Skeletal muscle satellite cell (primary cell): ENCODE measurements around the gene CD38. TPM values are rescaled to one million over a fixed set of nuclear protein-coding genes. Genes with fewer than 3 reads are reported as not detected.
"Not testable (repeated sequence)": the region's sequence is repeated elsewhere in the genome, so short reads cannot be mapped to it uniquely, and the experiment has no call there.

Experiments
- H3K27me3 ChIP-seq: 2 replicates; pipeline ENCODE4 v1.7.0; 2013; ENCODE audit warnings: low read length; ENCODE audit not compliant: control insufficient read depth, insufficient read depth
- H3K36me3 ChIP-seq: 2 replicates; pipeline ENCODE4 v1.7.0; 2013; ENCODE audit warnings: mild to moderate bottlenecking, control low read depth, low read length; ENCODE audit not compliant: insufficient read depth
- H3K4me1 ChIP-seq: 2 replicates; pipeline ENCODE4 v1.7.0; 2013; ENCODE audit warnings: low read length; ENCODE audit not compliant: control insufficient read depth, insufficient read depth
- H3K4me2 ChIP-seq: 2 replicates; pipeline ENCODE4 v1.7.0; 2013; ENCODE audit warnings: mild to moderate bottlenecking, low read length
- H3K4me3 ChIP-seq: 2 replicates; pipeline ENCODE4 v1.7.0; 2013; ENCODE audit warnings: low read length
- H3K9ac ChIP-seq: 2 replicates; pipeline ENCODE4 v1.7.0; 2013; ENCODE audit warnings: mild to moderate bottlenecking, low read depth, low read length, moderate library complexity
- H3K9me3 ChIP-seq: replicated peaks from 2 replicates; pipeline ENCODE4 v1.7.0; 2013; ENCODE audit warnings: mild to moderate bottlenecking, control low read depth, low read length
- total RNA-seq: library from RNA; depleted of rRNA; stranded (reverse); fragments of >200 nt; gene quantifications from 2 replicates; pipeline ENCODE4 v1.2.3, GENCODE V29; 2012; rRNA removed

Gene CD38
- under 0.01 TPM in 1 of 2 replicates, not detected in the other for total RNA-seq

GRCh38 chr4:15778289-15779241 lies at the start of gene CD38:
TSS of gene CD38 (plus strand) at chr4:15778328. CDS start at chr4:15778415, 87 bp downstream.
- H3K4me3 ChIP-seq = peak within 1 kb of the TSS; percentile 56
- H3K9me3 ChIP-seq = no peaks in the 10 kb centered on the region
- H3K36me3 ChIP-seq = no peaks in the 10 kb centered on the region
- peaks cover 78% of the 10 kb centered on the region for H3K27me3 ChIP-seq
- no peak within 1 kb of the TSS for H3K9ac ChIP-seq
- peak within 1 kb of the TSS; percentile 74 for H3K4me2 ChIP-seq
- H3K4me1 ChIP-seq = peaks cover 12% of the 10 kb centered on the region

- Histone ChIP-seq H3K27me3 (no peaks in the 10 kb centered on the region), H3K9me3 (no peaks in the 10 kb centered on the region), H3K4me3 (no peak overlapping the region), H3K36me3 (no peaks in the 10 kb centered on the region), H3K9ac (no peak overlapping the region), H3K4me1 (no peaks in the 10 kb centered on the region), H3K4me2 (no peak overlapping the region)
Observed at GRCh38 chr4:15729910-15730533, 48.1 kb upstream of the CD38 start.

GRCh38 chr4:15733061-15733460 lies 45.1 kb upstream of the CD38 start:
- not testable (repeated sequence) for H3K9me3 ChIP-seq, H3K4me2 ChIP-seq, H3K9ac ChIP-seq, H3K4me1 ChIP-seq, H3K36me3 ChIP-seq, H3K4me3 ChIP-seq
- peaks cover 12% of the 10 kb centered on the region for H3K27me3 ChIP-seq

- Histone ChIP-seq H3K9me3 (no peaks in the 10 kb centered on the region), H3K4me2 (no peak overlapping the region), H3K4me3 (no peak overlapping the region), H3K27me3 (peaks cover 12% of the 10 kb centered on the region), H3K36me3 (no peaks in the 10 kb centered on the region), H3K4me1 (no peaks in the 10 kb centered on the region), H3K9ac (no peak overlapping the region)
Observed at GRCh38 chr4:15735536-15735935, 42.6 kb upstream of the CD38 start.

- no peaks in the 10 kb centered on the region for H3K36me3 ChIP-seq
Observed at GRCh38 chr4:15736514-15737050, 41.5 kb upstream of the CD38 start.

GRCh38 chr4:15737255-15737654 lies 40.9 kb upstream of the CD38 start:
- Histone ChIP-seq H3K4me2 (no peak overlapping the region), H3K9me3 (peaks cover 2% of the 10 kb centered on the region), H3K9ac (no peak overlapping the region), H3K4me3 (no peak overlapping the region), H3K4me1 (no peaks in the 10 kb centered on the region), H3K36me3 (no peaks in the 10 kb centered on the region), H3K27me3 (peaks cover 12% of the 10 kb centered on the region)

More at GRCh38 chr4:15736514-15737050, 41.5 kb upstream of the CD38 start:
- H3K4me1 ChIP-seq = no peaks in the 10 kb centered on the region
- H3K27me3 ChIP-seq = peaks cover 12% of the 10 kb centered on the region
- H3K4me2 ChIP-seq = no peak overlapping the region
- H3K9ac ChIP-seq = no peak overlapping the region
- no peak overlapping the region for H3K4me3 ChIP-seq
- no peaks in the 10 kb centered on the region for H3K9me3 ChIP-seq

GRCh38 chr4:15738877-15739276 lies 39.3 kb upstream of the CD38 start:
- Histone ChIP-seq H3K4me1 (no peaks in the 10 kb centered on the region), H3K36me3 (no peaks in the 10 kb centered on the region)

GRCh38 chr4:15740764-15741404 lies 37.2 kb upstream of the CD38 start:
- no peak overlapping the region for H3K4me3 ChIP-seq
- H3K36me3 ChIP-seq = no peaks in the 10 kb centered on the region

More at GRCh38 chr4:15738877-15739276, 39.3 kb upstream of the CD38 start:
- H3K4me2 ChIP-seq = no peak overlapping the region
- H3K9me3 ChIP-seq = peaks cover 9% of the 10 kb centered on the region
- no peak overlapping the region for H3K9ac ChIP-seq
- H3K27me3 ChIP-seq = peaks cover 20% of the 10 kb centered on the region
- no peak overlapping the region for H3K4me3 ChIP-seq

GRCh38 chr4:15742083-15742582 lies 36.0 kb upstream of the CD38 start:
- Histone ChIP-seq H3K4me1 (no peaks in the 10 kb centered on the region), H3K4me3 (no peak overlapping the region), H3K4me2 (no peak overlapping the region), H3K27me3 (peaks cover 13% of the 10 kb centered on the region), H3K9me3 (peaks cover 9% of the 10 kb centered on the region), H3K36me3 (no peaks in the 10 kb centered on the region), H3K9ac (no peak overlapping the region)

More at GRCh38 chr4:15740764-15741404, 37.2 kb upstream of the CD38 start:
- Histone ChIP-seq H3K27me3 (peaks cover 20% of the 10 kb centered on the region), H3K4me1 (no peaks in the 10 kb centered on the region), H3K9me3 (peaks cover 9% of the 10 kb centered on the region), H3K4me2 (no peak overlapping the region), H3K9ac (no peak overlapping the region)

- no peaks in the 10 kb centered on the region for H3K4me1 ChIP-seq
- no peaks in the 10 kb centered on the region for H3K36me3 ChIP-seq
- no peak overlapping the region for H3K9ac ChIP-seq
- H3K9me3 ChIP-seq = peaks cover 9% of the 10 kb centered on the region
- no peak overlapping the region for H3K4me3 ChIP-seq
- peaks cover 8% of the 10 kb centered on the region for H3K27me3 ChIP-seq
- no peak overlapping the region for H3K4me2 ChIP-seq
Observed at GRCh38 chr4:15742637-15743036, 35.5 kb upstream of the CD38 start.

- no peak overlapping the region for H3K4me2 ChIP-seq
- no peaks in the 10 kb centered on the region for H3K36me3 ChIP-seq
- no peak overlapping the region for H3K4me3 ChIP-seq
- peaks cover 20% of the 10 kb centered on the region for H3K27me3 ChIP-seq
- no peaks in the 10 kb centered on the region for H3K4me1 ChIP-seq
- peaks cover 9% of the 10 kb centered on the region for H3K9me3 ChIP-seq
- no peak overlapping the region for H3K9ac ChIP-seq
Observed at GRCh38 chr4:15744016-15744545, 34.0 kb upstream of the CD38 start.
